GM19397 (cell line): ENCODE measurements around the gene DDX47.
"Not testable (repeated sequence)": the region's sequence is repeated elsewhere in the genome, so short reads cannot be mapped to it uniquely, and the experiment has no call there.

Experiments used
- ATAC-seq: cut with Tn5 transposase; IDR thresholded peaks from one replicate; pipeline ENCODE4 v1.9.1; 2021; ENCODE audit warnings: mild to moderate bottlenecking, moderate library complexity; ENCODE audit not compliant: unreplicated experiment

DDX47 gene

DNA sequence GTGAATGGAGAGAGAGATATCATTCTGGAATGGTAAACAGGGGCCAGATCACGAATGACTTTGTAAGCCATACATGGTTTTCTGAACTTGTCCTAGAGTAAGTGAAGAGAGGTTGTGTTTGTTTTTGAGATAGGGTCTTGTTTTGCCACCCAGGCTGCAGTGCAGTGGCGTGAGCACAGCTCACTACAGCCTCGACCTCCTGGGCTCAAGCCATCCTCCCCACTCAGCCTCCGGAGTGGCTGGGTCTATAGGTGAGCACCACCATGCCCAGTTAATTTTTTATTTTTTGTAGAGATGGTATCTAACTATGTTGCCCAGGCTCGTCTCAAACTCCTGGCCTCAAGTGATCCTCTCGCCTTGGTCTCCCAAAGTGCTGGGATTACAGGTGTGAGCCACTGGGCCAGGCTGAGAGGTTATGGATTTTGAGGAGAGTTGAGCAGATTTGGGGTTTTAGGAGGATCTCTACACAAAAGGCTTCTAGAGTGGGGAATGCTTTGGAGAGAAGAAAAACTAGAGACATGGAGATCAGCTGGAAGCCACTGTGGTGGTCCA, 58.5 kb downstream of the DDX47 start:
- no peak for ATAC-seq

DNA sequence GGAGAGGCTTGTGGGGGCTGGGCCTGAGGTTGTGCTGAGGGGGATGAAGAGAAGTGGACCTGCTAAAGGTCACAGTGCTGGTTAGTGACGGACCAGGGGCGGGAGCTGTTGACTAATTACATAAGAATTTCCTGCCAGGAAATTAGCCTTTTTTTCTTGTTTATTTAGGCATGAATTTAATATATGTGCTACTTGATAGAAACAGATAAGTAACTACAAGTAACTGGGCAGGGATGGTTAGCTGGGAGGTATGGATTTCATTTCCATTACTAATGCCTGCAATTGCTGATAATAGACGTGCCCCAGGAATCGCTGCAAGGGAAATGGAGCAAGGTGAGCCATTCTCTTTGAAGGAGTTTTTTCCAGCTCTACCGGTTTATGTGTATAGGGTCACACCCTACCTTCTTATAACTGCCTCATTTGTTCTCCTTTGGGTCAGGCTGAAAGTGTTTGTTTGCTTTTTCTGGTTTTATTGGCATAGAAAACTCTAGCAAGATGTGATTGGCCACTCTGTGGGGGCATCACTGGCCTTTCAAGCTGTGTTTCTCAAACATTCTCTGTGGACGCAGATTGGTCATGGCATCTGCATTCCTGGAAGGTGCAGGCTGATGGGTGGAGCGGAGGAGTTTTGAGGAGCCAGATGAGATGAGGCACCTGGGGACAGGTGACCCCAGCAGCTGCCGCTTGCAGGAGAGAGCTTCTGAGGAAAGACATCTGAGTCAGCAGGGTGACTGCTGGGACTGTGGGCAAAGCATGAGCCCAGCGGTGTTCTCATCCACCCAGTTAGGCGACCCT, 59.2 kb downstream of the DDX47 start:
- no peak for ATAC-seq

DNA sequence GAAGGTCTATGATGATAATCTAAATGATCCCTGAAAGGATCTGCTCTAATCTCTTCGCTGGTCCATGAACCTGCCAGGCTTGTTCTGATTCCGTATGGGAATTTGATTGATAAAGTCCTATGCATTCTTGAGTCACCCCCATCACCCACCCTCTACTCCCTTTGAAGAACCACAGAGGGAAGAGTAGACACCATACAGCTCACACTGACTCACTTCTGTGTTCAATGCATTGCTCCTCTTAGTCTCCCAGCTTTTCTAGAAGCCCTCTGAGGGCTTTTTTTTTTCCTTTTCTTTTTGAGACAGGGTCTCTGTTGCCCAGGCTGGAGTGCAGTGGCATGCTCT, 59.8 kb downstream of the DDX47 start:
- ATAC-seq, result no peak

DNA sequence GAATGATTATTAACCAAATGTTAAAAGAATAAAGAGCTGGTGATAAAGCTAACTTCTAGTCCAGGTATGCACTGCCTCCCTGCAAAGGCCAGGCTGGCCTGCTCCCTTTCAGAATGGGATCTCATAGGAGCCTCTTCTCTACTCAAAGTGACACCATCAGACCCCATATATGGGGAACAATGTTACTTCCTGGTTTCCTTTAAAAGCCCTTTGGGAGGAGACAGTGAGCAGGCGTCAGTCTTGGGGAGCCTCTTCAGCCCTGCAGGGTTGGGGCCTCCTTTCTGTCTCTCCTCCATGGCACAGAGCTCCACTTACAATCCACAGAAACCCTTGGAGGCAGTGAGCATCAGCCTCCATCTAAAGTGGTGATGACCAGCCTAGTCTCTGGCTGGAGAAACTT, 60.9 kb downstream of the DDX47 start:
- no peak for ATAC-seq

DNA sequence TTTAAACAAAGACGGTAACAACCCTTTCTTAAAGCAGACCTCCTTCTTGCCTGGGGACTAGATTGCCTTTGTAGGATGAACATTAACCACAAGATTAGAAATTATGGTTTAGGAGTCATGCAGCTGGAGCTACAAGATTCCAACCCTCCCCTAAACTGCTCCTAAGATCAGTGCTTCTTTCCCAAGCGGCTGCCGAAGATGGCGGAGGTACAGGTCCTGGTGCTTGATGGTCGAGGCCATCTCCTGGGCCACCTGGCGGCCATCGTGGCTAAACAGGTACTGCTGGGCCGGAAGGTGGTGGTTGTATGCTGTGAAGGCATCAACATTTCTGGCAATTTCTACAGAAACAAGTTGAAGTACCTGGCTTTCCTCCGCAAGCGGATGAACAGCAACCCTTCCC, 62.2 kb downstream of the DDX47 start:
- not testable (repeated sequence) for ATAC-seq

DNA sequence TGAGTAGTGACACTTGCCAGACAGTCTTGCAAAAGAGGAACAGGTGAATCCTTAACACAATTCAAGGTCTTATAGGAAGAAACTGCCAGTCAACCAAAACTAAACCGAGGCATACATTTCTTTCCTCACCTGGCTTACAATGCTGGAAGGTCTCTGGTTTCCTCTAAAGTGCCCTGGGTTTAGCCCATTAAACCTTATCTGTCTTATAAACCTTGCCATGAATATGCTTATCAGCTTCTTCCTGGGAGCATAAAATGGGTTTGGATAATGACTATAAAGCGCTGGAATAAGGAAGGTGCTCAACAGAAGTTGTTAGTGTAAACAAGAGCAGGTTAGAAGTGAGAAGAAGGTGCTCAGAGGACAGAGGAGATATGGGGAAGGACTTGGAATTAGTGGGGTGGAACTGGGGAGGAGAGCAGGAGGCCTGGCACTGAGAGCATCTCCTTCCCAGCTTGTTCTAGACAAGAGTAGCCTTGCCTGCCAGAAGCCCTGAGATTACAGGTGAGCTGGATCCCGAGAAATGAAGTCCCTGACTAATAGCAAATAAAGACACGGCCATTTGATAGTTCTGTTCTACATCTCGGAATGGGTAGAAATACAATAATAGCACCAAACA, 64.1 kb downstream of the DDX47 start:
- ATAC-seq, result no peak

DNA sequence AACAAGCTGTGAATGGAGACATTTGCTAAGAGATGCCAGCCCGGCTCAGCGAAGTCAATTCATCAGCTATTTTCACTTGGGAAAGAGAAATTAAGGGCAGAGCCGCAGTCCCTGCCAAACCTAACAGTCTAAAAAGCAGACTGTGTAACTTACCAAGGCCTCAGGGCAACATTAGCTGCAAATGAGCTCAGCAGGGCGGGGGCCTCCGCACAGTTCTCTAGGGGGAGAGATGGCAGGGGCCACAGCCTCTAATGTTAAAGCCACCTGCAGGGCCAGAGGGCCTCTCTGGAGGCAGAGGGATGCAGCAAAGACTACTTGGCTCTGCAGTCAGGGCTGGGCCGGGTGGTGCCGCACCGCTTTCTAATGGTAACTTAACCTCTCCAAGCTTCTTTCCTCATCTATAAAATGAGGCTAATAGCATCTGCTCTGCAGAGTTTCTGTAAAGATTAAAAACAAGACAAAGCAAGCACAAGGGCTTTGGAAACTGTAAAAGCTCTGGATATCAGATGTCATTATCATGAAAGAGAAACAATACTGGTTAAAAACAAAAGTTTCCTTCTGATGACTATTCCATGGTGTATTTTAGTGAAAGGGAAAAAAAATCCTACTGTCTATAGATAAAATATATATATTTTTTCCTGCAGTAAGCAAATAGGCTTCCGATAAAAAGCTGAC, 64.8 kb downstream of the DDX47 start:
- ATAC-seq, result no peak
